ENCODE data around the gene AMH. TPM values are rescaled to one million over a fixed set of nuclear protein-coding genes. Genes with fewer than 3 reads are reported as not detected.

Gene AMH
- total RNA-seq, 1 experiment from 2014 or later = 42.8 TPM

GRCh38 chr19:2207991-2208860, 40.9 kb upstream of the AMH start (continued):
- TF ChIP-seq SIN3A (IDR thresholded peaks at IDR 0.05; ENCODE audit: low read depth) (no peak), CEBPB (IDR thresholded peaks at IDR 0.05; ENCODE audit: low read depth) (no peak)

GRCh38 chr19:2208975-2209374, 40.1 kb upstream of the AMH start:
- H3K4me2 ChIP-seq (ENCODE audit: low read length) = no peak overlapping the region
- ChIA-PET RAD21 (ENCODE audit: low non-redundant PET in 1 of 2, low total read pairs in 2 of 2, uncharacterized antibody in 2 of 2, unreplicated experiment in 2 of 2) (no interaction called here), POLR2A (no interaction called here), CTCF (no interaction called here)
- H3K79me2 ChIP-seq (ENCODE audit: insufficient read depth, low read length) = peaks cover 10% of the 10 kb centered on the region; the same call in 1 of the 2 replicates
- no peak overlapping the region for H2AFZ ChIP-seq (ENCODE audit: low read depth, low read length, poor library complexity, severe bottlenecking)
- no peaks in the 10 kb centered on the region for H3K9me3 ChIP-seq (ENCODE audit: control insufficient read depth in 1 of 2, insufficient read depth in 1 of 2, low read depth in 1 of 2, low read length in 2 of 2)
- BruUV-seq (replicated peaks) = no TSS peak
- ATAC-seq (no peak), DNase-seq (ENCODE audit: low read depth, low spot score) (no peak)
- H3K36me3 ChIP-seq (ENCODE audit: control insufficient read depth in 1 of 2, insufficient read depth in 2 of 2, low read length in 2 of 2) = peaks cover 20 to 61% of the 10 kb centered on the region in 2 experiments; a peak in 3 of 4 replicates
- H3K4me1 ChIP-seq (ENCODE audit: control insufficient read depth in 1 of 2, insufficient read depth in 2 of 2, low read length in 2 of 2) = no peaks in the 10 kb centered on the region
- no peaks in the 10 kb centered on the region for H3K9me2 ChIP-seq (ENCODE audit: insufficient read depth)
- no peak overlapping the region for H3K4me3 ChIP-seq (replicated peaks in 1 of 2; ENCODE audit: low read depth in 1 of 2, low read length in 2 of 2)
- TF ChIP-seq CBX3 (IDR thresholded peaks at IDR 0.05; ENCODE audit: low read depth) = no peak
- TF ChIP-seq CTCF (IDR thresholded peaks at IDR 0.05 in 2 of 3, conservative IDR thresholded peaks at IDR 0.05 in 1 of 3; ENCODE audit: borderline replicate concordance in 1 of 3, insufficient read depth in 1 of 3, low read depth in 2 of 3, low read length in 2 of 3) = no peak
- no peak for TF ChIP-seq RAD21 (IDR thresholded peaks at IDR 0.05; ENCODE audit: low read depth)
- TF ChIP-seq POLR2A (IDR thresholded peaks at IDR 0.05; ENCODE audit: borderline replicate concordance, extremely low read depth, insufficient read depth, insufficient read length) = no peak
- TF ChIP-seq TCF7L2 (IDR thresholded peaks at IDR 0.05; ENCODE audit: borderline replicate concordance, extremely low read depth, insufficient read depth, insufficient read length) = no peak
- TF ChIP-seq CEBPB (IDR thresholded peaks at IDR 0.05; ENCODE audit: low read depth) = no peak
- TF ChIP-seq SRF (IDR thresholded peaks at IDR 0.05; ENCODE audit: low read depth) = no peak
- no peak for TF ChIP-seq MAX (IDR thresholded peaks at IDR 0.05)
- TF ChIP-seq ZBTB33 (IDR thresholded peaks at IDR 0.05; ENCODE audit: extremely low read depth, insufficient replicate concordance, low read length) = no peak
- no peak for TF ChIP-seq EZH2 (IDR thresholded peaks at IDR 0.05)
- no peak for TF ChIP-seq REST (IDR thresholded peaks at IDR 0.05; ENCODE audit: low read depth)
- TF ChIP-seq ZFX (IDR thresholded peaks at IDR 0.05) = no peak
- TF ChIP-seq ZNF274 (IDR thresholded peaks at IDR 0.05; ENCODE audit: low read depth, low read length) = no peak
- no peak for TF ChIP-seq SP1 (IDR thresholded peaks at IDR 0.05; ENCODE audit: low read depth)
- no peaks in the 10 kb centered on the region for H4K20me1 ChIP-seq (ENCODE audit: insufficient read depth)
- no peaks in the 10 kb centered on the region for H3K27me3 ChIP-seq (ENCODE audit: insufficient read depth, low read length)
- no peak overlapping the region for H3K27ac ChIP-seq (ENCODE audit: low read depth, low read length)
- no peak overlapping the region for H3K9ac ChIP-seq (ENCODE audit: low read length)
- intact Hi-C loops (cut with micrococcal nuclease) = no loop called here

All from HCT116 (cell line).